Neural cell (in vitro differentiated cells): Measurements from ENCODE around the gene CHP2.

Experiments
- CTCF ChIP-seq: fragments of 450-650 bp; IDR thresholded peaks from 2 replicates; pipeline ENCODE4 v1.5.1; 2014; ENCODE audit warnings: antibody characterized with exemption, mild to moderate bottlenecking, moderate library complexity; ENCODE audit not compliant: poor library complexity, severe bottlenecking
- EP300 ChIP-seq: fragments of 450-650 bp; conservative IDR thresholded peaks from 2 replicates; pipeline ENCODE4 v1.6.1; 2014; ENCODE audit warnings: antibody characterized with exemption, mild to moderate bottlenecking, moderate library complexity; ENCODE audit not compliant: poor library complexity, severe bottlenecking
- EZH2 ChIP-seq: fragments of 200-600, 300-800 bp; shearing (Covaris generic), sonication (generic); IDR thresholded peaks from 2 replicates; pipeline ENCODE4 v1.6.1; 2014; ENCODE audit warnings: antibody characterized with exemption, low read length, borderline replicate concordance, mild to moderate bottlenecking; ENCODE audit not compliant: insufficient read depth, poor library complexity, severe bottlenecking
- MXI1 ChIP-seq: fragments of 450-650 bp; conservative IDR thresholded peaks from 2 replicates; pipeline ENCODE4 v1.6.1; 2014; ENCODE audit warnings: antibody characterized with exemption, mild to moderate bottlenecking; ENCODE audit not compliant: poor library complexity, severe bottlenecking
- POLR2AphosphoS5 ChIP-seq: IDR thresholded peaks from 2 replicates; pipeline ENCODE4 v1.6.1; 2012
- RAD21 ChIP-seq: fragments of 450-650 bp; conservative IDR thresholded peaks from 2 replicates; pipeline ENCODE4 v1.6.1; 2014; ENCODE audit warnings: antibody characterized with exemption, mild to moderate bottlenecking, moderate library complexity
- REST ChIP-seq: IDR thresholded peaks from 2 replicates; pipeline ENCODE4 v1.6.1; 2012; ENCODE audit warnings: borderline replicate concordance
- SMC3 ChIP-seq: fragments of 450-650 bp; conservative IDR thresholded peaks from 2 replicates; pipeline ENCODE4 v1.6.1; 2014; ENCODE audit warnings: antibody characterized with exemption, mild to moderate bottlenecking, moderate library complexity; ENCODE audit not compliant: poor library complexity
- TAF1 ChIP-seq: IDR thresholded peaks from 2 replicates; pipeline ENCODE4 v1.6.1; 2012; ENCODE audit warnings: low read depth

DNA sequence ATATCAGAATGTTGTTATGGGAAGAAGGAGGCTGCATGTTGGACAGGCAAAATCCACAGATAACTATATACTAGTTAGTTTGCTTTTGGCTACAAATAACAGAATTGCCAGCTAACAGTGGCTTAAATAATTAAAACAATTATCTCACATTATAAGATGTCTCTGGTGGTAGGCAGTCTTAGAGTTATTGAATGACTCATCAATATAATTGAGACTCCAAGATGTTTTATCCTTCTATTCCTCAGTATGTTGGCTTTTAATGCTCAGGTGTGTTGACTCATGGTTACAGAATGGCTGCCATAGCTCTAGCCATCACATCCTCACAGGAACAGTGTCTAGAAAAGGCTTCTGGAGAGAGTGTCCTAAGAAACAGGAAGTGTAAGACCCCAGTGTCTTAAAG, 11.1 kb downstream of the CHP2 start:
- TF ChIP-seq CTCF (no peak), EZH2 (no peak), RAD21 (no peak), POLR2AphosphoS5 (no peak), SMC3 (no peak), EP300 (no peak), REST (no peak), TAF1 (no peak), MXI1 (no peak)
